SK-N-MC (cell line): Measurements from ENCODE around the gene ATRNL1.

Source experiments
- DNase-seq: peaks from one replicate; pipeline ENCODE4 v3.0.0-alpha.2; 2011; ENCODE audit warnings: low read depth, low spot score
- H3K27ac ChIP-seq: fragments of 200-600 bp; sonication (generic); 2 replicates; pipeline ENCODE4 v1.5.1; 2016; ENCODE audit warnings: mixed run types
- H3K36me3 ChIP-seq: fragments of 200-600 bp; sonication (generic); 2 replicates; pipeline ENCODE4 v1.6.1; 2017; ENCODE audit warnings: antibody characterized with exemption, low read length, mixed read lengths; ENCODE audit not compliant: insufficient read depth
- H3K4me3 ChIP-seq: fragments of 200-600 bp; sonication (generic); 2 replicates; pipeline ENCODE4 v1.5.1; 2016
- H3K9ac ChIP-seq: fragments of 200-600 bp; sonication (generic); 2 replicates; pipeline ENCODE4 v1.8.0; 2017; ENCODE audit warnings: mixed run types, mixed read lengths; ENCODE audit not compliant: insufficient read length
- H3K9me3 ChIP-seq: fragments of 200-600 bp; sonication (generic); 2 replicates; pipeline ENCODE4 v1.6.1; 2017; ENCODE audit warnings: low read depth, mild to moderate bottlenecking, antibody characterized with exemption, low read length, moderate library complexity, mixed read lengths
- EZH2 ChIP-seq: fragments of 200-600 bp; sonication (generic); IDR thresholded peaks from one replicate; pipeline ENCODE4 v1.6.1; 2017; ENCODE audit warnings: antibody characterized with exemption
- FOXP2 ChIP-seq: optimal IDR thresholded peaks from 2 replicates; pipeline ENCODE3; 2011; ENCODE audit warnings: mild to moderate bottlenecking, moderate library complexity; ENCODE audit not compliant: insufficient read depth; ENCODE audit errors: extremely low read length, control extremely low read depth
- POLR2AphosphoS5 ChIP-seq: IDR thresholded peaks from 2 replicates; pipeline ENCODE4 v1.6.1; 2012; ENCODE audit warnings: mild to moderate bottlenecking, low read depth, low read length, borderline replicate concordance

Gene ATRNL1

GRCh38 chr10:115884331-115884730 is 791.2 kb downstream of the ATRNL1 start:
- no peak for DNase-seq
- TF ChIP-seq FOXP2 (no peak), EZH2 (no peak), POLR2AphosphoS5 (no peak)
- Histone ChIP-seq H3K9ac (no peak overlapping the region), H3K36me3 (no peaks in the 10 kb centered on the region), H3K27ac (no peak overlapping the region), H3K4me3 (no peak overlapping the region), H3K9me3 (no peaks in the 10 kb centered on the region)

- Histone ChIP-seq H3K27ac (no peak overlapping the region), H3K9me3 (no peaks in the 10 kb centered on the region), H3K4me3 (no peak overlapping the region), H3K36me3 (no peaks in the 10 kb centered on the region), H3K9ac (no peak overlapping the region)
- DNase-seq, result no peak
- TF ChIP-seq EZH2, result no peak
Measured at GRCh38 chr10:115895166-115895565, 802.0 kb downstream of the ATRNL1 start.

DNA sequence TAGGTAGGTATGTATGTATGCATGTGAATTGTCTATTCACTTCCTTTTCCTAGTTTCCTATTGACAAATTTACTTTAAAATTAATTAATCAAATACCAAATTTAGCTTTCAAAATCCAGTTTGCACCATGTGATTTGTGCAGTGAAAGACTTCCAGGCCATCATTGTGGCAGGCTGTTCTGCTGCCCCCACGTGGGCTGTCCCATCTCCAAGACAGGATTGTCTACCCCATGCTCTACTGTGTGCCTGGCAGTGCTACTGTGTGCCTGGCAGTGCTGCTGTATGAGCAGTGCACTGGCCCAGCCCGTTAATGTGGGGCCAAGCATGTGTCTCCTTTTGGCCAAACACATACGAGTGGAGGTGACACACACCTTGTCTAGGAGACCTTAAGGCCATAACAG is 805.1 kb downstream of the ATRNL1 start:
- Histone ChIP-seq H3K9ac (no peak overlapping the region), H3K36me3 (no peaks in the 10 kb centered on the region), H3K4me3 (no peak overlapping the region), H3K9me3 (no peaks in the 10 kb centered on the region), H3K27ac (no peak overlapping the region)
- DNase-seq, result no peak
- TF ChIP-seq POLR2AphosphoS5 (no peak), EZH2 (no peak), FOXP2 (no peak)

DNA sequence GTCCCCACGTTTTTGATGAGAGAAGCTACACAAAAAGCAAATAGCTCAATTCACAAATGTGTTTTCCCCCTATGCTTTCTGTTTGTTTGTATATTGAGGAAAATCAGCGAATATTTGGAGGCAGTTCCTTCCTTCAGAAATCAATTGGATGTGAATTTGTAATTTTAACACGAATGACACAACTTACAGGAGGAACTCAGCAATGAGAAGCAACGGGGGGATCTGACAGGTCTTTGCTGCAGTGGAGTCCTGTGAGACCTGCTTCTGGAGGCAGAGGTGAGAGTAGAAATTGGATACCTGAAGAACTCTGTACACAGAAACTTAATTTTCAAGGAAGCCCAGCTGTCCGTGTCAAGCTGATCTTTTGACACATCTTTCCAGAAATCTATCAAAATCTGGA is 809.4 kb downstream of the ATRNL1 start:
- TF ChIP-seq POLR2AphosphoS5, result no peak
- TF ChIP-seq FOXP2, result no peak
- no peaks in the 10 kb centered on the region for H3K9me3 ChIP-seq

DNA sequence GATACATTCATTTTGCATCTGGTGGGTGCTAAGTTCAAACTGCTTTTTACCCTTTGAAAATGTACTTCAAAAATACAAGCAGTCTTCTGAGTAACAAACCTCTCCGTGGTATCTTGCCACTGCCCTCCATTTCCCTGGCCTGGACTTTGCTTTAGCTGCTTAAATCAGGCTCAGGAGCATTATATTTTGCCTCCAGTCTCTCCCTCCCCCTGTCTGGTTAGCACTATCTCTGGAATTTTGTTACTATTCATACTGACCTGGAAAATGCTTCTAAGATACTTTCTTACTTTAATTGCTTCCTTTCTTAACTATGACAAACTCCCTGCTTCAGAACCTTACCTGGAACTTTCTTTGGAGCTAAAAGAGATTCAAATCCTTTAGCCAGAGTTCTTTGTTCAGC is 810.0 kb downstream of the ATRNL1 start:
- Histone ChIP-seq H3K27ac (no peak overlapping the region), H3K36me3 (no peaks in the 10 kb centered on the region), H3K9ac (no peak overlapping the region), H3K9me3 (no peaks in the 10 kb centered on the region), H3K4me3 (no peak overlapping the region)
- no peak for DNase-seq
- TF ChIP-seq EZH2 (no peak), FOXP2 (no peak), POLR2AphosphoS5 (no peak)

More for the DNA sequence above, 809.4 kb downstream of the ATRNL1 start:
- Histone ChIP-seq H3K4me3 (no peak overlapping the region), H3K36me3 (no peaks in the 10 kb centered on the region), H3K9ac (no peak overlapping the region), H3K27ac (no peak overlapping the region)
- DNase-seq, result no peak

GRCh38 chr10:115903845-115904244 is 810.7 kb downstream of the ATRNL1 start:
- Histone ChIP-seq H3K9me3 (no peaks in the 10 kb centered on the region), H3K9ac (no peak overlapping the region), H3K4me3 (no peak overlapping the region), H3K36me3 (no peaks in the 10 kb centered on the region), H3K27ac (no peak overlapping the region)
- DNase-seq, result no peak
- TF ChIP-seq POLR2AphosphoS5 (no peak), EZH2 (no peak), FOXP2 (no peak)

DNA sequence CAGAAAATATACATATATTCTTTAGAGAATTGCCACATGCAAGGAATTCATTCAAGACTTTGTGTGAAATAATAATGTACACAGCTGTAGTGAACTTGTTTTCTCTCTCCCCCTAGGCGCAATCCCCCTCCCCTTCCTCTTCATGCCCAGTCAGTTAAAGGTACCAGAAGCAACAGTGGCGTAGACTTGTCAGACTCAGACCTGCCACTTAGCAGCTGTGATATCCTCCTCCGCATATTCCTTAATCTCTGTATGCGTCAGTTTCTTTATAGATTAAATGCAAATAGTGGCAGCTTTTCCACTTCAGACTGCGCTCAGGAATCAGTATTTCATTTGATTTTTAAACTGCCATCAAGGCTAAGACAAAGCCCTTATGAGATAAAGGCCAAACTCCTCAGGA is 815.9 kb downstream of the ATRNL1 start:
- no peak for DNase-seq
- Histone ChIP-seq H3K9ac (no peak overlapping the region), H3K4me3 (no peak overlapping the region), H3K36me3 (no peaks in the 10 kb centered on the region), H3K9me3 (no peaks in the 10 kb centered on the region), H3K27ac (no peak overlapping the region)
- no peak for TF ChIP-seq EZH2
- TF ChIP-seq FOXP2, result no peak
- no peak for TF ChIP-seq POLR2AphosphoS5

GRCh38 chr10:115909962-115910731 is 817.0 kb downstream of the ATRNL1 start:
- Histone ChIP-seq H3K9ac (no peak overlapping the region), H3K9me3 (no peaks in the 10 kb centered on the region), H3K27ac (no peak overlapping the region), H3K4me3 (no peak overlapping the region), H3K36me3 (no peaks in the 10 kb centered on the region)
- no peak for TF ChIP-seq FOXP2
- TF ChIP-seq EZH2, result no peak
- TF ChIP-seq POLR2AphosphoS5, result no peak
- DNase-seq, result no peak

- H3K36me3 ChIP-seq, result no peaks in the 10 kb centered on the region
- no peak for DNase-seq
- no peak overlapping the region for H3K9ac ChIP-seq
- H3K9me3 ChIP-seq, result no peaks in the 10 kb centered on the region
- H3K4me3 ChIP-seq, result no peak overlapping the region
- H3K27ac ChIP-seq, result no peak overlapping the region
- TF ChIP-seq EZH2, result no peak
- TF ChIP-seq POLR2AphosphoS5, result no peak
- TF ChIP-seq FOXP2, result no peak
Measured at GRCh38 chr10:115914475-115914874, 821.3 kb downstream of the ATRNL1 start.
